Vagina (tissue), 2 donors: ENCODE data around the gene PPP2R2C. TPM values are rescaled to one million over a fixed set of nuclear protein-coding genes. Genes with fewer than 3 reads are reported as not detected.

ENCODE experiments used
- DNase-seq, 2 donors: peaks; one replicate each; pipeline ENCODE4 v3.0.0-alpha.2; 2017; ENCODE audit errors: extremely low spot score in 2 of 2
- H3K27ac ChIP-seq: fragments of 200-600 bp; sonication (generic); one replicate; pipeline ENCODE4 v1.5.1; 2019
- H3K27me3 ChIP-seq: fragments of 200-600 bp; sonication (generic); one replicate; pipeline ENCODE4 v1.5.1; 2019
- H3K36me3 ChIP-seq, 2 donors: fragments of 200-600 bp; sonication (generic); one replicate each; pipeline ENCODE4 v1.5.1; 2017 to 2019
- H3K4me1 ChIP-seq: fragments of 200-600 bp; sonication (generic); one replicate; pipeline ENCODE4 v1.5.1; 2019
- H3K4me3 ChIP-seq, 2 donors: fragments of 200-600 bp; sonication (generic); 1 replicate in 1 of 2; 2 replicates in 1 of 2; pipeline ENCODE4 v1.5.1; 2016 to 2019
- H3K9me3 ChIP-seq: fragments of 200-600 bp; sonication (generic); one replicate; pipeline ENCODE4 v1.5.1; 2019
- CTCF ChIP-seq, 3 experiments: fragments of 450-650 bp in 2 of 3; fragments of 200-600 bp in 1 of 3; sonication (generic) in 1 of 3; IDR thresholded peaks; one replicate each; pipeline ENCODE4 v1.5.1; 2017 to 2019; ENCODE audit warnings: antibody characterized with exemption in 3 of 3, mild to moderate bottlenecking in 2 of 3, moderate library complexity in 2 of 3
- POLR2A ChIP-seq, 2 donors: fragments of 450-650 bp; IDR thresholded peaks; one replicate each; pipeline ENCODE4 v1.6.1; 2017; ENCODE audit warnings: antibody characterized with exemption in 2 of 2, mild to moderate bottlenecking in 2 of 2, moderate library complexity in 2 of 2
- POLR2AphosphoS5 ChIP-seq, 2 donors: sonication (generic); formaldehyde crosslinking; IDR thresholded peaks; one replicate each; pipeline ENCODE4 v1.9.0; 2017; ENCODE audit warnings: antibody characterized with exemption in 2 of 2, mild to moderate bottlenecking in 2 of 2, low read depth in 1 of 2; ENCODE audit not compliant: insufficient read depth in 1 of 2
- intact Hi-C: fragments of 100-400 bp; cut with DNase I; formaldehyde crosslinking; loops from one replicate; pipeline ENCODE4 v1.15.1; 2023
- total RNA-seq: library from RNA; depleted of rRNA; stranded (reverse); fragments of >200 nt; gene quantifications from one replicate; pipeline ENCODE4 v1.2.3, GENCODE V29; 2016

The PPP2R2C gene
- total RNA-seq, 1 donor from 2014 or later, result 17.2 TPM

- TF ChIP-seq POLR2A (IDR thresholded peaks at IDR 0.05) (no peak), POLR2AphosphoS5 (IDR thresholded peaks at IDR 0.05; ENCODE audit: insufficient read depth in 1 of 2, low read depth in 1 of 2) (no peak), CTCF (IDR thresholded peaks at IDR 0.05) (no peak)
- no peak for DNase-seq
- intact Hi-C loops, result no loop called here
- Histone ChIP-seq H3K4me1 (no peaks in the 10 kb centered on the region), H3K36me3 (no peaks in the 10 kb centered on the region), H3K9me3 (no peaks in the 10 kb centered on the region), H3K4me3 (no peak overlapping the region), H3K27me3 (no peaks in the 10 kb centered on the region), H3K27ac (no peak overlapping the region)
Observed at GRCh38 chr4:6340446-6341015, 131.9 kb downstream of the PPP2R2C start.

GRCh38 chr4:6339818-6340445 is 132.5 kb downstream of the PPP2R2C start:
- no peak overlapping the region for H3K27ac ChIP-seq
- no peak overlapping the region for H3K4me3 ChIP-seq
- no peaks in the 10 kb centered on the region for H3K27me3 ChIP-seq
- no peak for DNase-seq
- intact Hi-C loops, result no loop called here
- TF ChIP-seq POLR2AphosphoS5 (IDR thresholded peaks at IDR 0.05; ENCODE audit: insufficient read depth in 1 of 2, low read depth in 1 of 2) (no peak), POLR2A (IDR thresholded peaks at IDR 0.05) (no peak), CTCF (IDR thresholded peaks at IDR 0.05) (no peak)
- no peaks in the 10 kb centered on the region for H3K9me3 ChIP-seq
- no peaks in the 10 kb centered on the region for H3K36me3 ChIP-seq
- H3K4me1 ChIP-seq, result no peaks in the 10 kb centered on the region

- no peak for TF ChIP-seq POLR2A (IDR thresholded peaks at IDR 0.05)
- TF ChIP-seq CTCF (IDR thresholded peaks at IDR 0.05), result no peak
- no peak for TF ChIP-seq POLR2AphosphoS5 (IDR thresholded peaks at IDR 0.05; ENCODE audit: insufficient read depth in 1 of 2, low read depth in 1 of 2)
- Histone ChIP-seq H3K9me3 (no peaks in the 10 kb centered on the region), H3K27ac (no peak overlapping the region), H3K27me3 (no peaks in the 10 kb centered on the region), H3K4me1 (no peaks in the 10 kb centered on the region), H3K4me3 (no peak overlapping the region), H3K36me3 (no peaks in the 10 kb centered on the region)
- DNase-seq, result no peak
- intact Hi-C loops, result no loop called here
Observed at GRCh38 chr4:6338951-6339817, 133.2 kb downstream of the PPP2R2C start.

GRCh38 chr4:6338175-6338950 is 134.1 kb downstream of the PPP2R2C start:
- Histone ChIP-seq H3K27me3 (no peaks in the 10 kb centered on the region), H3K9me3 (no peaks in the 10 kb centered on the region), H3K4me1 (no peaks in the 10 kb centered on the region), H3K4me3 (no peak overlapping the region), H3K36me3 (no peaks in the 10 kb centered on the region), H3K27ac (no peak overlapping the region)
- TF ChIP-seq CTCF (IDR thresholded peaks at IDR 0.05), result no peak
- TF ChIP-seq POLR2AphosphoS5 (IDR thresholded peaks at IDR 0.05; ENCODE audit: insufficient read depth in 1 of 2, low read depth in 1 of 2), result no peak
- TF ChIP-seq POLR2A (IDR thresholded peaks at IDR 0.05), result no peak
- DNase-seq, result no peak
- intact Hi-C loops, result no loop called here
